Tongue (tissue), 2 donors: ENCODE results near the gene TSPAN11. TPM values are rescaled to one million over a fixed set of nuclear protein-coding genes. Genes with fewer than 3 reads are reported as not detected.

Source experiments
- DNase-seq: peaks from one replicate; pipeline ENCODE4 v3.0.0-alpha.2; 2015
- total RNA-seq: library from RNA; depleted of rRNA; stranded (reverse); fragments of >200 nt; gene quantifications from one replicate; pipeline ENCODE4 v1.2.3, GENCODE V29; 2014

TSPAN11 gene
- total RNA-seq, 1 donor from 2014 or later = 27.1 TPM

DNA sequence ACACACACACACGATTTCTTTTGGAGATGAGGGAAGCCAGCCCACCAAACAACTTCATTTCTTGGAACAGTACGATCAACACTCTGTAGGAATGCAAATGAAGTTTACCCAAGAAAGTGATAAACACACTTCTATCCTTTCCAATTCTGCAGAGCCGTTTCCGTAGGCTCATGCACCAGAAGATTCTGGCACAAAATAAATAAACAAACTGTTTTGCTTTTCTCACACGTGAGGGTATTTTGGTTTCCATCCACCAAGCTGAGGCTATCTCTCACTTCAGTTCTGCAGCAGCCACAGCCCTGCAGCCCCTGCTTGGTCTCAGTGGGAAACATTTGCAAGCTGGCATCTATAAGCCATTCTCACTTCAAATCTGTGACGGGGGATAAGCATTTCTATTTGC is 15.3 kb upstream of the TSPAN11 start:
- peak; percentile 32 for DNase-seq

GRCh38 chr12:30913323-30913722 is 13.2 kb upstream of the TSPAN11 start:
- no peak for DNase-seq

DNA sequence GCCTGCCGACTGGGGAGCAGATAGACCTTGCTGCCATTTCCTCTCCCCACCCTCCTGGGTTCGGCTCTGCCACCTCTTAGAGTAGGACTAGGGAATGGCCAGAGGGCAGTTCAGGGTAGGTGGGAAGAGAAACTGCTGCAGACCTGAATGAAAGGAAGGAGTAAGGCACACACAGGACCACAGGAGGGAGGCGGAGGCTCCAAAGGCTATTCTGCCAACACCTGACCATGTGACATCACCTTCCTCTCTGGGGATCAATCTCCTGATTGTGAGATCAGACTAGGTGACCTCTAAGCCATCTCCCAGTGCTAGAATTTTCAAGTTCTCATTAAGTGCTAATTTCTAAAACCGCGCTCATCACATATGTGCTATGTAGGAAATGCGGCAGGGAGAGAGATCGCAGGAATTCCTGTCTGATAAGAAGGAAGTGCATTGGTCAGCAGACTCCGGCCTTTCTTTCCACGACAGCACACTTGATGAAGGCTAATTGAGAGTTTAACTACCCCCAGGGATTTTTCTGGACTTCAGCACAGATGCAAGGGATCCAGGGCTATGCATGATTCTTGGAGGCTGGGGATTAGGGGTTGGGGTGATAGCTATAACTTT is 11.5 kb upstream of the TSPAN11 start:
- DNase-seq = no peak

DNA sequence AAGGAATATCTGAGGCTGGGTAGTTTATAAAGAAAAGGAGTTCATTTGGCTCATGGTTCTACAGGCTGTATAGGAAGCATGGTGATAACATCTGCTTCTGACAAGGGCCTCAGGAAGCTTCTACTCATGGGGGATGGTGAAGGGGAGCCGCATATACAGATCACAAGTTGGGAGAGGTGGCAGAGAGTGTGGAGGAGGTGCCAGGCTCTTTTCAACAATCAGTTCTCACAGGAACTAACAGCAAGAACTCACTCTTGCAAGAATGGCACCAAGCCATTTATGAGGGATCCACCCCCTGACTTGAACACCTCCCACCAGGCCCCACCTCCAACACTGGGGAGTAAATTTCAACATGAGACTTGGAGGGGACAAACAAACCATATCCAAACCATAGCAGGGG is 3.5 kb upstream of the TSPAN11 start:
- DNase-seq = no peak

DNA sequence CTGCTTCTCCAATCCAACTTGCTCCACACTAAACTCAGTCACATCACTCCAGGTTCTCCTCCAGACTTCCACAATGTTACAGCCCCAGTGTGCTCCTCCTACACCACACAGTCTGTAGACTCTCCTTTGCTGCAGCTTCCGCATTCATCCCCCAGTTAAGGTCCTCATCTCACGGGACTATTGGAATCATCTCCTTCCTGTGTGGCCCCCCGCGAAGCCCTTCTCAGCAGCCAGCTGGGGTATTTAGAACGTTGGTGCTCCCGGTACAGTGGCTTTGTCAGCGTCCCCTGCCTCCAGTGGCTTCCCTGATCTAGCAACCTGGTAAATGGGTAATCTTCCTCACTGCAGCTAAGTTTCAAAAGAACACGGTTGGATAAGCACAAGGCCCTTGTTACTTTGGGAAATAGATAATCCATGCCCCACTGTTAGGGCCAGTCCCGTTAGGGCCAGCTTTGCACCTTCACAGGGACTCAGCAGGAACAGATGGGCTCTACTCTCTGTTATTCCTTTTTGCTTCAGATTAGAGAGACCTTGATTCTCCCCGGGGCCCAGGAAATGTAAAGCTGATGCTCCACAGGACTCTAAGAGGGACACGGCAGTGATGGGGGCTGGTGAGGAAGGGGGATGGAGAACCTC is 823 bp upstream of the TSPAN11 start:
- DNase-seq = no peak

- no peak for DNase-seq
These were observed 669 bp downstream of the TSPAN11 start for GRCh38 chr12:30927222-30927611.

GRCh38 chr12:30928356-30929244 is 2.1 kb downstream of the TSPAN11 start:
- DNase-seq = peak; percentile 44

DNA sequence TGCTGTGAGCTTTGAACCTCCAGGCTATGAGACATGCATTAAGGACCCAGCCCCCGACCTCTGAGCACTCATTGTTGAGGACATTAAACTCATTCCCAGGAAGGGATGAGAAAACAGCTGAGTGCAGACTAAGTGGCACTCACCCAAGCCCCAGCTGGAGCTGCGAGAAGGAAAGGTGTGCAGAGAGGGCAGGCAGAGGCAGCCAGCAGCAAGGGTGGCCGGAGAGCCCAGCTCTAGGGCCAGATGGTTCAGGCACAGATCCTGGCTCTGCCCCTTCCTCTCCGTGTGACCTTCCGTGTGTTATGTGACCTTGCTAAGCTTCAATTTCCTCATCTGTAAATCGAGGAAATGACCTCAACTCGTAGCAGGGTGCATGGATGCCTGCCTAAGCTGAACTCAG is 3.7 kb downstream of the TSPAN11 start:
- DNase-seq = no peak

DNA sequence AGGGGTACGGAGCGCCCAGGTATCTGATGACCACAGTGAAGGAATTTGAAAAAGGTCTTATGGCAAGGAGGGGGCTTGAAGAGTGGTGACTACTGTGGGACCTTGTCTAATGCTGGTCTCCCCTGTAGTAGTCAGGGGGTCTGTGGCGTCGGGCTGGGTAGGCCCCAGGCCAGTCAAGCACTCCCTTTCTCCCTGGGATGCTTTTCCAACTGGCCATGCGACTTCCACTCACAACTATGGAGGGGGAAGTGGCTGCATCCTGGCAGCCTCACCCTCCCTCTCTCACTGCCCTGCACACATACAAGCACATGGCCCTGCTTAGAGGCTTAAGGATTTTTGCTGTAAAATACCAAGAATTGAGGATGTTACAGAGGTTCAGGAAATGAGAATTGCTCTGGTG is 4.1 kb downstream of the TSPAN11 start:
- DNase-seq = no peak

DNA sequence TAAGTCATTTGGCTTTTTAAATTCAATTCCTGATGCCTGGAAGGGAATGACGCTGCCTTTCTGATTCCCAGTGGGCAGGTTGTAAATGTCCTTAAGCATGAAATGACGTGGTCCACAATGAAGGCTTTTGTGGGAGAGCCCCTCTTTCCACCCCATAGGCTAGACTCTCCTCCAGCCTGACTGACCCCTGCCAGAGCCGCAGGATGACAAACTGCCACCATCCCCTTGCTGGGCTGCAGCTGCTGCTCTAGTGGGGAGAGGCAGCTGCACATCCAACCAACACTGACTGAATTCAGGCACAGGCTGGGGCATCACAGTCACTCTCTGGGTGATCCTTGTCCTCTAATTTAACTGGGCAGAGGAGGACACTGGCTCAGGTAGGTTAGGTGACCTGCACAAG is 6.3 kb downstream of the TSPAN11 start:
- DNase-seq = no peak

DNA sequence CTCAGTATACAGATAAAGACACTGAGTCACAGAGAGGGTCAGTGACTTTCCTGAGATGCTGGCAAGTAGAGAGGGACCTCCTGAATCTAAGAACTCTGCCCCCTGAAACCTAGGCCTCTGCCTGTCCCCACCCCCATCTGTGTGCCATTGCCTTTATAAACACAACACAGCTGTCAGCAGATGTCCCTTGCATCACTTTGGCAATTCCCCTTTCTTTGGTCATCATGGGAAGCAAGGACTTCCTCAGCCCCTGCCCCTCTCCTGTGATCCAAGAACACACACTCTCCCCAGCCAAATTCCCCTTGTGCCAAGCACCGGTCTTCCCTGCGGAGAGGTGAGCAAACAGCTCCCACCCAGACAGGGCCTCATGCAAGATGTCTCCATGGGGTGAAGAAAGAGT is 8.3 kb downstream of the TSPAN11 start:
- DNase-seq = no peak

GRCh38 chr12:30936036-30936435 is 9.5 kb downstream of the TSPAN11 start:
- DNase-seq = no peak

DNA sequence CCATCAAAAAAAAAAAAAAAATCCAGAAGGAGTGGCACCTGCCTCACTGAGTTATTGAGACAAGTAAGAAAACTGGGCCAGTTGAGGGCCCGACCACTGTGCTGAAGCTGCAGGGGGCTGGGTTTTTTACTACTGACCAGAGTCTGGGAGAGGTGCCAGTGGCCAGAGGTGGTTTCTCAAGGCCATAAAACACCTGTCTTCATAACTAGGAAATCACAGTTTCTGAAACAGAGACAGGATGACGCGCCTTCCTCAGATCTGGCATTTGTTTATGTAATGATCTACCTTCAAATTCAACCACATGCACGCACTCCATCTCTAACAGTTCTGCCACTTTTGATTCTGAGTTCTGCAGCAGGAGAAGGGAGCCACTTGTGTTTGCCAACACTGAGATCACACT is 12.7 kb downstream of the TSPAN11 start:
- DNase-seq = no peak

DNA sequence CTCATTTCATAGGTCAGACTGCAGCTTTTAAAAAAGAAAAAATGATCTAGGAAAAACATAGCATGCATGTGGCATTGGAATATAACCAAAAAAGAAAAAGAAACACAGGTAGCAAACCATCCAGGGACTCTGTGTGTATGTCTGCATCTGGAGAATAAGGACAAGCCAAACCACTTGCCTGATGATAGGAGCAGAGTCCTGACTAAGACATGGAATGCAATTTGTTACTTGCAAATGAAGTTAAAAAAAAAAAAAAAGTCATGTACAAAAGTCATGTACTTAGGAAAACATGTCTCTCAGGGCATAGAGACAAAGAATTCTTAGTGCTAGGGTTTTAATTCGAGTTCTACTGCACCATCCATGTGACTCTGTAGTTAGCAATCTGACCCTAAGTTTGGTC is 15.9 kb downstream of the TSPAN11 start:
- DNase-seq = no peak

DNA sequence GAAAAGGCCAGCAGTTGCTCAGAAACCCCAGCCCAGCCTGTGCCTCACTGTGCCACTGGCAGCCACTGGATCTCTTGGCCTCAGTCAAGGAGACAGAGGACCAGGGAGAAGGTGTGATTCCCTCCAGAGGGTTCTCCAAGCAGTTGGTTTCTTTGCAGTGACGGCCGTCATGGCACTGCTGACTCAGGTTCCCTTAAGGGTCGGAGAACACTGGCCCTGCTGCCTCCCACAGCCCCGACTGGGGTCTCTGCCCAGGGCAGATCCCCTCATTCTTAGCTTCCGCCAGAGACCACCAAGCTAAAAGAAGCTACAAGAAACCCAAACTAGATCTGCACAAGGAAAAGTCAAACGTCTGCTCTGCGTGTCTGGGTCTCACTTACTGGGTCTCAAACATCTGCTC is 16.4 kb downstream of the TSPAN11 start:
- no peak for DNase-seq

- no peak for DNase-seq
These were observed 19.1 kb downstream of the TSPAN11 start for GRCh38 chr12:30945443-30946164.

DNA sequence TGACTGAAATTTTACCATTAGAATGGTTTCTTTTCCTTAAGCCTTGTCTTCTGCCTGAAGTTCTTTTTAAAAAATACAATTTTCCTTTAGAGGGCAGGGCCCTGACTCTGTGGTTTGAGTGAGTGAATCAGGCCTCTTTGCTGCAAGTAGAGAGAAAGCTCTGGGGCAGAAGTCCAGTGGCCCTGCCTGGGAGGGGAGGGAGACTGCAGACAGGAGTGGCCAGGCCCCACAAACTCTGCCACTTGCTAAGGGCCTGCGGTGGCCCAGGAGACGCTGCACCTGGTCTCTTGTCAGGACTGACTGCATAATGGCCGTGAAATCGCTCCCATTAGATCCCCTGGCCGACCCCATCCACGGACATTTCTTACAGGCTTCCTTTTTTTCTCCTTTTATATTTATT is 25.5 kb downstream of the TSPAN11 start:
- no peak for DNase-seq

- DNase-seq = no peak
These were observed 26.7 kb downstream of the TSPAN11 start for GRCh38 chr12:30953257-30953656.

- DNase-seq = peak; percentile 74
These were observed 27.6 kb downstream of the TSPAN11 start for GRCh38 chr12:30953951-30954751.

- DNase-seq = no peak
These were observed 28.7 kb downstream of the TSPAN11 start for GRCh38 chr12:30955214-30955613.

DNA sequence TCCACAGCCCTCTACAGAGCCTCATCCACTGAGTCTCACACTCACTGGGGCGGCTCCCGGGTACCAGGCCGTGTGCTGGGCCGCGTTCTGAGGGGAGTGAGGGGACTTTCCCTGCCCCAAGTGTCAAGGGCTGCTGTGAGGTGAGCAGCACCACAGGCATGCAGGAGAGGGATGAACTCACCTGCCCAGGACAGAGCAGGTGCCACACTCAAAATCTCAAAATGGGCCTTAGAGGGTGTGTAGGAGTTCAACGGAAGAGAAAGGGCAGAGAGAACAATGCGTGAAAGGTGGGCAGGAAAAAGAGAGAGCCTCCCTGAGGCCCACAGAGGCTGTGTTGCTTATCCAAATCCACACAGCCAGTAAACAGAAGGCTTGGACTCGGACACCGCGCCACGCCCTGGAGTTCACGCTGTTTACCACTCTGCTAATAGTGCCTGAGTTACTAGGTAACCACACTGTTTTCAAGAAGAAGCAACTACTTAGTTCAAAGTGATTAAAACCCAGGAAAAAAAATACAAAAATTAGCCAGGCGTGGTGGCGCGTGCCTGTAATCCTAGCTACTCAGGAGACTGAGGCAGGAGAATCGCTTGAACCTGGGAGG is 32.7 kb downstream of the TSPAN11 start:
- no peak for DNase-seq

- DNase-seq = no peak
These were observed 33.2 kb downstream of the TSPAN11 start for GRCh38 chr12:30959778-30960177.
